K562 (cell line): ENCODE data around the gene HEATR3. TPM values are rescaled to one million over a fixed set of nuclear protein-coding genes. Genes with fewer than 3 reads are reported as not detected.

Experiments used
- CCNT2 ChIP-seq: IDR thresholded peaks from 2 replicates; pipeline ENCODE4 v1.6.1; 2011; ENCODE audit warnings: borderline replicate concordance, low read depth, mild to moderate bottlenecking, moderate library complexity, mixed read lengths, low read length; ENCODE audit not compliant: insufficient read length; ENCODE audit errors: extremely low read depth
- DLX4 ChIP-seq: fragments of 250-450 bp; sonication (Bioruptor Pico); IDR thresholded peaks from 2 replicates; pipeline ENCODE4 v1.6.1; 2021; ENCODE audit warnings: mild to moderate bottlenecking
- NEUROD1 ChIP-seq: fragments of 150-350 bp; IDR thresholded peaks from 2 replicates; pipeline ENCODE4 v1.6.1; 2014; ENCODE audit warnings: borderline replicate concordance, low read length, low read depth; ENCODE audit not compliant: partially characterized antibody
- ZBTB8A ChIP-seq: fragments of 450-650 bp; IDR thresholded peaks from 2 replicates; pipeline ENCODE4 v1.6.1; 2018; ENCODE audit warnings: mild to moderate bottlenecking, moderate library complexity; ENCODE audit not compliant: partially characterized antibody
- ZNF609 ChIP-seq: sonication (generic); formaldehyde crosslinking; IDR thresholded peaks from 2 replicates; pipeline ENCODE4 v1.8.1; 2023; ENCODE audit warnings: missing genetic modification reagents, mild to moderate bottlenecking, borderline replicate concordance
- polyA plus RNA-seq, 8 experiments: library from polyadenylated mRNA; depleted of rRNA in 4 of 8; stranded (reverse) in 5 of 8; unstranded in 3 of 8; fragments of >200 nt; fragmentation: Nextera tagmentation in 2 of 8; fragmentation: Illumina TruSeq in 1 of 8; extraction: Ambion mirVana in 2 of 8; extraction: Trizol in 1 of 8; gene quantifications; 2 replicates each; pipeline versions ENCODE4 v1.2.1 to v1.2.3, GENCODE V29; 2011 to 2014; ENCODE audit warnings: inconsistent platforms in 1 of 8, missing spikeins in 1 of 8
- total RNA-seq, 7 experiments: library from RNA; depleted of rRNA in 6 of 7; stranded (reverse); fragments of >200 nt in 6 of 7; fragmentation: Illumina TruSeq in 2 of 7; extraction: Trizol in 2 of 7; gene quantifications; 2 replicates each; pipeline versions ENCODE4 v1.2.1 to v1.2.3, GENCODE V29; 2011 to 2021; ENCODE audit warnings: low replicate concordance in 1 of 7

HEATR3 gene
- total and polyA plus RNA-seq, 9 of the 15 experiments (the other 6 are each of a cell fraction or from before 2014, with no cell fraction given): 1.7 to 30.2 (median 18.8) TPM

GRCh38 chr16:50121721-50122445, 56.1 kb downstream of the HEATR3 start (continued):
- TF ChIP-seq DLX4 (CRISPR knock-in tag): no peak
- no peak for TF ChIP-seq NEUROD1
- no peak for TF ChIP-seq CCNT2
- no peak for TF ChIP-seq ZNF609 (CRISPR knock-in tag)
- no peak for TF ChIP-seq ZBTB8A
